Fibroblast of the aortic adventitia (primary cell): ENCODE data around the gene DIP2C. TPM values are rescaled to one million over a fixed set of nuclear protein-coding genes. Genes with fewer than 3 reads are reported as not detected.

Source experiments
- DNase-seq: peaks from one replicate; pipeline ENCODE4 v3.0.0-alpha.2; 2010; ENCODE audit warnings: low read depth
- H3K4me3 ChIP-seq: 2 replicates; pipeline ENCODE4 v1.5.1; 2011; ENCODE audit warnings: low read depth, mild to moderate bottlenecking, control low read depth, low read length, moderate library complexity
- total RNA-seq: library from RNA; depleted of rRNA; stranded (reverse); fragments of >200 nt; gene quantifications from 2 replicates; pipeline ENCODE4 v1.2.3, GENCODE V29; 2012; ENCODE audit warnings: low replicate concordance
- TF ChIP-seq, protein P1 (sequence below): IDR thresholded peaks from 2 replicates; pipeline ENCODE4 v1.5.1; 2011; ENCODE audit warnings: mild to moderate bottlenecking, low read length, control low read depth, inconsistent platforms; ENCODE audit not compliant: insufficient read depth

The DIP2C gene
- total RNA-seq, 1 donor = 15.7 TPM

DNA sequence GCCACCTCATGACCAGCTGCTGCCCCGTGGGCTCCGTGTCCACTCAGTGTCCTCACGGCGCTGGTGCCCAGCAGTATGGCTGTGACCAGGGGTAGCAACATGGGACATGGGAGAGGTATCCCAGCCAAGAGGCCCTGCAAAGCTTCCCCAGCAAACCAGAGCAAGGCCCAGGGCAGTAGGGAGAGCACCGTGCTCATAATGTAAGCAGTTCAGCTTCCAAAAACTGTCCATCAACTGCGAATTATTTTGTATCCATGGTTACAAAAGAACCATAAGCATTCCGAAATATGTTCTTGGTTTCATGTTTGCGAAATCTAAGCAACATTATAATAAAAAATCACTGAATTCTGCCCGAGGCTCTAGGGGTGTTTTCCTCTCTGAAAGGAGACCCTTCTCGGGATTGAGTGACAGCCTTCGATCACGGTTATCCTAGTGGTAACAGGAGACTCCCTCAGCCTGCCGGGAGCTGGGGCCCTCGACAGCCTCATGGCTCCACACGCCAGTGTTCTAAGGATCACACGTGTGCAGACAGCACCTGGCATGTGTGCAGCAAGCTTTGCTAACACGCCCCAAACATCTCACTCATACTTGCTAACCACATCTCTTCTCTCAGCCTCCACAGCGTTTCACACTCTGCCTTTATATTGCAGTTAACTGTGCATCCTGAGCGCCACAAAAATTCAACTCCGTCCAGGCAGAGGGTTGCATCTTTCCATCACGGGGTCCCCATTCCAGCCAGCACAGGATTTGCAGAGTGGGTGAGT, 117.6 kb downstream of the DIP2C start:
- TF ChIP-seq, protein P1, sequence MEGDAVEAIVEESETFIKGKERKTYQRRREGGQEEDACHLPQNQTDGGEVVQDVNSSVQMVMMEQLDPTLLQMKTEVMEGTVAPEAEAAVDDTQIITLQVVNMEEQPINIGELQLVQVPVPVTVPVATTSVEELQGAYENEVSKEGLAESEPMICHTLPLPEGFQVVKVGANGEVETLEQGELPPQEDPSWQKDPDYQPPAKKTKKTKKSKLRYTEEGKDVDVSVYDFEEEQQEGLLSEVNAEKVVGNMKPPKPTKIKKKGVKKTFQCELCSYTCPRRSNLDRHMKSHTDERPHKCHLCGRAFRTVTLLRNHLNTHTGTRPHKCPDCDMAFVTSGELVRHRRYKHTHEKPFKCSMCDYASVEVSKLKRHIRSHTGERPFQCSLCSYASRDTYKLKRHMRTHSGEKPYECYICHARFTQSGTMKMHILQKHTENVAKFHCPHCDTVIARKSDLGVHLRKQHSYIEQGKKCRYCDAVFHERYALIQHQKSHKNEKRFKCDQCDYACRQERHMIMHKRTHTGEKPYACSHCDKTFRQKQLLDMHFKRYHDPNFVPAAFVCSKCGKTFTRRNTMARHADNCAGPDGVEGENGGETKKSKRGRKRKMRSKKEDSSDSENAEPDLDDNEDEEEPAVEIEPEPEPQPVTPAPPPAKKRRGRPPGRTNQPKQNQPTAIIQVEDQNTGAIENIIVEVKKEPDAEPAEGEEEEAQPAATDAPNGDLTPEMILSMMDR = no peak
- H3K4me3 ChIP-seq = no peak overlapping the region
- DNase-seq = peak; percentile 47

DNA sequence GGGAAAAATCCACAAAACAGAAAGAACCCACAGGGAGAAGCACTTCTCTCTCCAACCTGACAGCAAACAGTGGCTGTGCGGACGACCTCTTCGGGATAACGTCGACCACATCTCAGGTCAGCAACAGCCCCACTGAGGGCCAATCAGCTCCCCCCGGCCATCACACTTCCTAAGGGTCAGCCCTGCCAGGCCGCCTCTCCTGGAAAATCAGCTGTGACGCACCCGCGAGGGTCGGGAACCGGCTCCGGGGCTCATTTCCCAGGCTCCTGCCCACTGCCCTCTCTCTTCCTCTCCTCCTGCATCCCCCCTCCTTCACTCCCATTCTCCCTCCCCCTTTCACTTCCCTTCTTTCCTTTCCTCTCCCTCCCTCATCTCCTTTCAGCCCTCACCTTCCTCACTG, 118.3 kb downstream of the DIP2C start:
- H3K4me3 ChIP-seq = no peak overlapping the region
- DNase-seq = no peak
- TF ChIP-seq, protein P1 = no peak

DNA sequence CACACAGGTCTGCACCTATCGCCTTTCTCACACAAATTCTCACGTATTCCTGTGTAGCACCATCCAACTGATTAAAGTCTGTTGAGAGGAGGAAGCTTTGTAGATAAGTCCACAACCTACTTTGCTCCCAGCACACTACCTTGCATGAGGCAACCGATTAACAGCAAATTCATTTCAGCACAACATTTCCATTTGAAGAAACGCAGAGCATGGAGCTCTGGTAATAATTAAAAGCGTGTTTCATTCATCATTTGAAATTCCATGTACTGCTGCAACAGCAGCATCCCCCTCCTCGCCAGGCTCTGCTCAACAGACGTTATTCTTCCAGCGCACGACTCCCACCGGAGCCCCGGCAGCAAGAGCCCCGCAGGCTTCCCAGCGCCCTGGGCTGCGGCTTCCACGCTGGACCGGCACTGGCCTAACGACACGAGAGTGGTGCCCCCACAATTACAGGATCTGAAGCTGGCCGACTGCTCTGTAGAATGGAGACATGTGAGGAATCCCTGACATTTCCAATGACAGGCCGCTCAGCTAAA, 118.8 kb downstream of the DIP2C start:
- TF ChIP-seq, protein P1 = no peak
- no peak for DNase-seq
- H3K4me3 ChIP-seq = no peak overlapping the region

DNA sequence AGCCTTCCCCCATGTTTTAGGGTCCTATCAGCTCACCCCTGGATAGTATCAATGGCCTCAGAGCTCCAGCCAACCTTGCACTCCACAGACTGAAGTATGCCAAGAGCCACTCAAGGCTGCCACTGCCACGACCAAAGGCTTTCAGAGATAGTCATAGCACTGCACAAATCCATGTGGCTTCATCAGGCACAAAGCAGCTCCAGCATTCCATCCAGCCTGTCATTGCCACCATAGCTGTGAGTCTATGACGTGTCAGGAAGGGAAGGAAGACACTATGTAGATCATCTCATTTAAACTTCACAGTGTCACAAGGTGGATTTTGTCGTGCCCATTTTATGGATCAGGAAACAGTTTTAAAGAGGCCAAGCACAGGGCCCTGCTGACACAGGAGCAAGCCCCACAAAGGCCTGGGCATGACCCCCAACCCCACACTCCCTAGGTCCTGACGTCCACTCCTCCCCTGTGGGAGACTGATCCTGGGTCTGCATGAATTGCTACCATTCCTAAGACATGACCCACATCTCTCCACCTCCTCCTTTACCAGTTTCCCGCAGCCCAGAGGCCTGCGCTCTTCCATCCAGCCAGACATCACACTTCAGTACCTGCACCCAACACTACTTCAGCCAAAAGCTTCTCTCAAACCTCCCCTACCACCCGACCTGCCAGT, 119.4 kb downstream of the DIP2C start:
- no peak for DNase-seq
- H3K4me3 ChIP-seq = no peak overlapping the region
- TF ChIP-seq, protein P1 = no peak

DNA sequence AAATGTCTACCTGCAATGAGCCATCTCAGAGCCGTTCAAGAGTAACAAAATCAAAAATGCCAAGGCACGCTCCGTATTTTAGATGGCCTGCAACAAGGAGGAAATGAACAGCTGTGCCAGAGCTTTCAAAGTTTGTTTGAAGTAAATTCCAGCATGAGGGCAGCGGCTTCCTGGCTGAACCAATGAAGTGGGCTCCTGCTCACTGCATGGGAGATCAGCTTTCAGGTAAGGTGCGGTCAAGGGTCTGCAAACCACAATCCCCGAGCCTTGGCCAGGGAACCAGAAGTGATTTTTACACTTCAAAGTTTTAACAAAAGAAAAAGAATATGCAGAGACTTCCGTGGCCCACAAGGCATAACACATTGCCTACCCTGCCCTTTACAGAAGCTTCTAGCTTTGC, 120.6 kb downstream of the DIP2C start:
- TF ChIP-seq, protein P1 = no peak
- no peak overlapping the region for H3K4me3 ChIP-seq
- no peak for DNase-seq

DNA sequence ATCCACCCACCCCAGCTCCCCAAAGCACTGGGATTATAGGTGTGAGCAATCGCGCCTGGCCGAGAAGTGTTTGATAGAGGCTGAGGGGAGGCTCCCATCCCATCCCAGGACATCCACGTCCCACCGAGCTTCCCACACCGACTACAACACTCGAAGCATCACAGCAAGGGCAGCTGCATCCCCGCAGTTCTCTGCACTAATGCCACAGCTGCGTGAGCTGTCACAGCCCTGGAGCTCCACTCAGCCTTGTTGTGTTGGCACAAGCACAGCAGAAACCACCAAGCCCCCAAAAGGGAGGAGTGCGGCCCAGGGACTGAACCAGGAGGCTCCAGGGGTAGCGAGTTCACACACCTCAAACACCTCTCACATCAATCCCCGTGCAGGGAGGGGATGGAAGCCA, 121.6 kb downstream of the DIP2C start:
- TF ChIP-seq, protein P1 = no peak
- no peak for DNase-seq
- no peak overlapping the region for H3K4me3 ChIP-seq
